GM23338 (cell line): ENCODE measurements around the gene ZBTB7C.

Experiments used
- CREB1 ChIP-seq: fragments of 250-450 bp; sonication (Bioruptor Pico); IDR thresholded peaks from 2 replicates; pipeline ENCODE4 v1.5.0; 2020; ENCODE audit warnings: low read depth, mild to moderate bottlenecking, moderate library complexity
- EZH2 ChIP-seq: fragments of 200-600 bp; sonication (generic); IDR thresholded peaks from one replicate; pipeline ENCODE4 v1.8.0; 2017; ENCODE audit warnings: antibody characterized with exemption, mild to moderate bottlenecking, low read depth; ENCODE audit not compliant: unreplicated experiment
- EZH2phosphoT487 ChIP-seq: fragments of 200-600 bp; sonication (generic); IDR thresholded peaks from one replicate; pipeline ENCODE4 v1.8.1; 2018; ENCODE audit warnings: antibody characterized with exemption; ENCODE audit not compliant: unreplicated experiment
- JUNB ChIP-seq: IDR thresholded peaks from one replicate; pipeline ENCODE4 v1.6.1; 2016; ENCODE audit warnings: antibody characterized with exemption; ENCODE audit not compliant: unreplicated experiment
- POLR2AphosphoS5 ChIP-seq: IDR thresholded peaks from 2 replicates; pipeline ENCODE4 v1.6.1; 2016; ENCODE audit warnings: antibody characterized with exemption, low read depth
- STAT1 ChIP-seq: IDR thresholded peaks from one replicate; pipeline ENCODE4 v1.6.1; 2016; ENCODE audit warnings: antibody characterized with exemption; ENCODE audit not compliant: unreplicated experiment
- ZNF331 ChIP-seq: fragments of 250-450 bp; sonication (Bioruptor Pico); IDR thresholded peaks from 2 replicates; pipeline ENCODE4 v1.5.0; 2020; ENCODE audit warnings: low read depth, mild to moderate bottlenecking, moderate library complexity
- TF ChIP-seq, protein P1 (sequence below), 2 experiments: fragments of 200-600 bp in 1 of 2; sonication (generic) in 1 of 2; conservative IDR thresholded peaks; 2 replicates each; pipeline versions ENCODE4 v1.5.1 to v1.6.1; 2016 to 2017; ENCODE audit warnings: antibody characterized with exemption in 2 of 2, low read depth in 2 of 2, mild to moderate bottlenecking in 2 of 2, moderate library complexity in 1 of 2
- TF ChIP-seq, protein P2 (sequence below): IDR thresholded peaks from one replicate; pipeline ENCODE4 v1.6.1; 2018; ENCODE audit warnings: antibody characterized with exemption; ENCODE audit not compliant: unreplicated experiment
- TF ChIP-seq, protein P3 (sequence below): IDR thresholded peaks from 2 replicates; pipeline ENCODE4 v1.6.1; 2016; ENCODE audit warnings: antibody characterized with exemption

DNA sequence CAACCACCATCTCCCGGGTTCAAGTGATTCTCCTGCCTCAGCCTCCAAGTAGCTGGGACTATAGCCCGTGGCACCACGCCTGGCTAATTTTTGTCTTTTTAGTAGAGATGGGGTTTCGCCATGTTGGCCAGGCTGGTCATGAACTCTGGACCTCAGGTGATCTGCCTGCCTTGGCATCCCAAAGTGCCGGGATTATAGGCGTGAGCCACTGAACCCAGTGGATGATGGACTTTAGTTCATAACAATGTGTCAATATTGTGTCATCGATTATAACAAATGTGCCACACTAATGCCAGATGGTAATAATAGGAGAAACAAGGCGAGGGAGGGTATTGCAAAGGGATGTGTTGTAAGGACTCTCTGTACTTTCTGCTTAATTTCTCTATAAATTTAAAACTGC lies 216.6 kb downstream of the ZBTB7C start:
- TF ChIP-seq, protein P1, sequence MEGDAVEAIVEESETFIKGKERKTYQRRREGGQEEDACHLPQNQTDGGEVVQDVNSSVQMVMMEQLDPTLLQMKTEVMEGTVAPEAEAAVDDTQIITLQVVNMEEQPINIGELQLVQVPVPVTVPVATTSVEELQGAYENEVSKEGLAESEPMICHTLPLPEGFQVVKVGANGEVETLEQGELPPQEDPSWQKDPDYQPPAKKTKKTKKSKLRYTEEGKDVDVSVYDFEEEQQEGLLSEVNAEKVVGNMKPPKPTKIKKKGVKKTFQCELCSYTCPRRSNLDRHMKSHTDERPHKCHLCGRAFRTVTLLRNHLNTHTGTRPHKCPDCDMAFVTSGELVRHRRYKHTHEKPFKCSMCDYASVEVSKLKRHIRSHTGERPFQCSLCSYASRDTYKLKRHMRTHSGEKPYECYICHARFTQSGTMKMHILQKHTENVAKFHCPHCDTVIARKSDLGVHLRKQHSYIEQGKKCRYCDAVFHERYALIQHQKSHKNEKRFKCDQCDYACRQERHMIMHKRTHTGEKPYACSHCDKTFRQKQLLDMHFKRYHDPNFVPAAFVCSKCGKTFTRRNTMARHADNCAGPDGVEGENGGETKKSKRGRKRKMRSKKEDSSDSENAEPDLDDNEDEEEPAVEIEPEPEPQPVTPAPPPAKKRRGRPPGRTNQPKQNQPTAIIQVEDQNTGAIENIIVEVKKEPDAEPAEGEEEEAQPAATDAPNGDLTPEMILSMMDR (conservative IDR thresholded peaks at IDR 0.05; ENCODE audit: low read depth in 2 of 2) = no peak
- TF ChIP-seq POLR2AphosphoS5 = no peak
- TF ChIP-seq, protein P2, sequence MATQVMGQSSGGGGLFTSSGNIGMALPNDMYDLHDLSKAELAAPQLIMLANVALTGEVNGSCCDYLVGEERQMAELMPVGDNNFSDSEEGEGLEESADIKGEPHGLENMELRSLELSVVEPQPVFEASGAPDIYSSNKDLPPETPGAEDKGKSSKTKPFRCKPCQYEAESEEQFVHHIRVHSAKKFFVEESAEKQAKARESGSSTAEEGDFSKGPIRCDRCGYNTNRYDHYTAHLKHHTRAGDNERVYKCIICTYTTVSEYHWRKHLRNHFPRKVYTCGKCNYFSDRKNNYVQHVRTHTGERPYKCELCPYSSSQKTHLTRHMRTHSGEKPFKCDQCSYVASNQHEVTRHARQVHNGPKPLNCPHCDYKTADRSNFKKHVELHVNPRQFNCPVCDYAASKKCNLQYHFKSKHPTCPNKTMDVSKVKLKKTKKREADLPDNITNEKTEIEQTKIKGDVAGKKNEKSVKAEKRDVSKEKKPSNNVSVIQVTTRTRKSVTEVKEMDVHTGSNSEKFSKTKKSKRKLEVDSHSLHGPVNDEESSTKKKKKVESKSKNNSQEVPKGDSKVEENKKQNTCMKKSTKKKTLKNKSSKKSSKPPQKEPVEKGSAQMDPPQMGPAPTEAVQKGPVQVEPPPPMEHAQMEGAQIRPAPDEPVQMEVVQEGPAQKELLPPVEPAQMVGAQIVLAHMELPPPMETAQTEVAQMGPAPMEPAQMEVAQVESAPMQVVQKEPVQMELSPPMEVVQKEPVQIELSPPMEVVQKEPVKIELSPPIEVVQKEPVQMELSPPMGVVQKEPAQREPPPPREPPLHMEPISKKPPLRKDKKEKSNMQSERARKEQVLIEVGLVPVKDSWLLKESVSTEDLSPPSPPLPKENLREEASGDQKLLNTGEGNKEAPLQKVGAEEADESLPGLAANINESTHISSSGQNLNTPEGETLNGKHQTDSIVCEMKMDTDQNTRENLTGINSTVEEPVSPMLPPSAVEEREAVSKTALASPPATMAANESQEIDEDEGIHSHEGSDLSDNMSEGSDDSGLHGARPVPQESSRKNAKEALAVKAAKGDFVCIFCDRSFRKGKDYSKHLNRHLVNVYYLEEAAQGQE = no peak
- no peak for TF ChIP-seq JUNB
- TF ChIP-seq EZH2phosphoT487 = no peak
- no peak for TF ChIP-seq EZH2
- TF ChIP-seq CREB1 = no peak
- no peak for TF ChIP-seq ZNF331 (CRISPR knock-in tag)
- no peak for TF ChIP-seq STAT1
- TF ChIP-seq, protein P3, sequence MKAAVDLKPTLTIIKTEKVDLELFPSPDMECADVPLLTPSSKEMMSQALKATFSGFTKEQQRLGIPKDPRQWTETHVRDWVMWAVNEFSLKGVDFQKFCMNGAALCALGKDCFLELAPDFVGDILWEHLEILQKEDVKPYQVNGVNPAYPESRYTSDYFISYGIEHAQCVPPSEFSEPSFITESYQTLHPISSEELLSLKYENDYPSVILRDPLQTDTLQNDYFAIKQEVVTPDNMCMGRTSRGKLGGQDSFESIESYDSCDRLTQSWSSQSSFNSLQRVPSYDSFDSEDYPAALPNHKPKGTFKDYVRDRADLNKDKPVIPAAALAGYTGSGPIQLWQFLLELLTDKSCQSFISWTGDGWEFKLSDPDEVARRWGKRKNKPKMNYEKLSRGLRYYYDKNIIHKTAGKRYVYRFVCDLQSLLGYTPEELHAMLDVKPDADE = no peak
